GM19099 (cell line): ENCODE measurements around the gene ISG15.

ENCODE experiments used
- POLR2A ChIP-seq: IDR thresholded peaks from 3 replicates; pipeline ENCODE4 v1.6.1; 2011; ENCODE audit warnings: low read depth; ENCODE audit not compliant: insufficient read length; ENCODE audit errors: extremely low read depth

The ISG15 gene

DNA sequence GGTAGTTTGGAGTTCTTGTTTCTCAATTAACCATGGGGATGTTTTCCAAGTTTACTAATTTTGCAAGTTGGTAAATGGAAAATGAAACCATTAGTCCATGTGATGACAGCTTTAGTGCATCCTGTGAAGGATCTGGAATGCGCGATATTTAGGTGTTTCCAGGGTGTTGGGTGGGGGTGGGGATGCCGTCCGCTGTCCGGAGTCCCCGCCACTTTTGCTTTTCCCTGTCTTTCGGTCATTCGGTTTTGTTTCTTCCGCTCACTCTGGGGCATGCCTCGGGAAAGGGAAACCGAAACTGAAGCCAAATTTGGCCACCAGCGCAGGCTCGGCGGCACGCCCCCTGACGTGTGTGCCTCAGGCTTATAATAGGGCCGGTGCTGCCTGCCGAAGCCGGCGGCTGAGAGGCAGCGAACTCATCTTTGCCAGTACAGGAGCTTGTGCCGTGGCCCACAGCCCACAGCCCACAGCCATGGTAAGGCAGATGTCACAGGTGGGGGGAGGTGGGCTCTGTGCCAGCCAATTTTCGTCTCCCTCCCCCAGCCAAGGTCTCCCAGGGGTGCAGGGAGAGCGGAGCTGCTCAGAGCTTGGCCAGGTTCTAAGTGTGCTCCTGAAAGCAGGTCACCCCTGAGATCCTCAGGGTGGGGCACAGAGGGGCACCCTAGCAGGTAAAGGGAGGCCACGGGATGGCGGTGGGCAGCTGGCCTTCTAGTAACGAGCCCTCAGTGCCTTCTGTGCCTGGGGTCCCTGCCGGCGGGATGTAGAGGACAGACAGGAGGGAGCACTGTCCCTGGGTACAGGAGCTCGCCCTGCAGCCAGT, at the start of gene ISG15:
TSS of gene ISG15 (plus strand) at position 393 of the 817 bp plus-strand sequence. CDS start at position 470, 77 bp downstream.
- peak; percentile 98 for TF ChIP-seq POLR2A

DNA sequence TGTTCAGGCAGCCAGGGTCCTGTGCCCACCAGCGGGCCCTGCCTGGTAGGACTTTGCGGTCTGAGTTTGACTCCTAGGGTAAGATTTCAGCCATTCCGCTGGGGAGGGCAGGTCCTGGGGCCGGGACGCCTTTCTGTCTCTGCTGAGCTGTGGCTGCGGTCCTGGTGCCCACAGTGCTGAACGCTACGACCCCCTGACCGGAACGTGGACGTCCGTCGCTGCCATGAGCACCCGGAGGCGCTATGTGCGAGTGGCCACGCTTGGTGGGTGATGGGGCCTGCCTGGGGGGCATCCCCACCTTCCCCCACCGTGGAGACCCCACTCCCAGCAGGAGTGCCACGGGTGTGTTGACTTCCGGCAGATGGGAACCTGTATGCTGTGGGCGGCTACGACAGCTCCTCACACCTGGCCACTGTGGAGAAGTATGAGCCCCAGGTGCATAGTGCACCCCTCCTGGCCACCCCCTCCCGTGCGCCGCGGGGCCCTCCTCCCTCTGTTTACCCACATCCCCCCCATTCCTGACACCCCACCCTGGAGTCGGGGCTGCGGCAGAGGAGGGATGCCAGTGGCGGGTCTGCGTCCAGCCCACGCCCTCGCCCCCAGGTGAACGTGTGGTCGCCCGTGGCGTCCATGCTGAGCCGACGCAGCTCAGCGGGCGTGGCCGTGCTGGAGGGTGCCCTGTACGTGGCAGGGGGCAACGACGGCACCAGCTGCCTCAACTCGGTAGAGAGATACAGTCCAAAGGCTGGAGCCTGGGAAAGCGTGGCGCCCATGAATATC, 49.4 kb upstream of the ISG15 start:
- TF ChIP-seq POLR2A = no peak

DNA sequence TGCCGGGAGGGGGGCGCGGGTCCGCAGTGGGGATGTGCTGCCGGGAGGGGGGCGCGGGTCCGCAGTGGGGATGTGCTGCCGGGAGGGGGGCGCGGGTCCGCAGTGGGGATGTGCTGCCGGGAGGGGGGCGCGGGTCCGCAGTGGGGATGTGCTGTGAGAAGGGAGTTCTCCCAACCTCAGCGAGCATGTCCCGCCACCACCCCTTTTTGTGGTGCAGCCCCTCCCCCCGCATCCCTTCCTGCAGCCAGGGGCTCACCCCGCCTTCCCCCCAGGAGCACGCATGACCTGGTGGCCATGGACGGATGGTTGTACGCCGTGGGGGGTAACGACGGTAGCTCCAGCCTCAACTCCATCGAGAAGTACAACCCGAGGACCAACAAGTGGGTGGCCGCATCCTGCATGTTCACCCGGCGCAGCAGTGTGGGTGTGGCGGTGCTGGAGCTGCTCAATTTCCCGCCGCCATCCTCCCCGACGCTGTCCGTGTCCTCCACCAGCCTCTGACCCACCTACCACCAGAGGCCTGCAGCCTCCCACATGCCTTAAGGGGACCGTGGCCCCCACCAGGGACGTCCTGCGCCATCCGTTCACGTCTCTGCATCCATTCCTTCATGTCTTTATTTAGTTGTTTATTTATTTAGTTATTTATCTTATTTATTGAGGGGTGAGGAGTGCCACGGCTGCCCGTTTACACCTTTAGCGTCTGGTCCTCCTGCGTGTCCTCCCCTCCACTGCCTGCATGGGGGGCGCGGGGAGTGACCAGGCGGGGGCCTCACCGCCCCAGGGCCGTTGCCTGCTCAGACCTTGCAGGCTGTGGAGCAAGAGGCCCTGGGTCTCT, 48.4 kb upstream of the ISG15 start:
- no peak for TF ChIP-seq POLR2A

DNA sequence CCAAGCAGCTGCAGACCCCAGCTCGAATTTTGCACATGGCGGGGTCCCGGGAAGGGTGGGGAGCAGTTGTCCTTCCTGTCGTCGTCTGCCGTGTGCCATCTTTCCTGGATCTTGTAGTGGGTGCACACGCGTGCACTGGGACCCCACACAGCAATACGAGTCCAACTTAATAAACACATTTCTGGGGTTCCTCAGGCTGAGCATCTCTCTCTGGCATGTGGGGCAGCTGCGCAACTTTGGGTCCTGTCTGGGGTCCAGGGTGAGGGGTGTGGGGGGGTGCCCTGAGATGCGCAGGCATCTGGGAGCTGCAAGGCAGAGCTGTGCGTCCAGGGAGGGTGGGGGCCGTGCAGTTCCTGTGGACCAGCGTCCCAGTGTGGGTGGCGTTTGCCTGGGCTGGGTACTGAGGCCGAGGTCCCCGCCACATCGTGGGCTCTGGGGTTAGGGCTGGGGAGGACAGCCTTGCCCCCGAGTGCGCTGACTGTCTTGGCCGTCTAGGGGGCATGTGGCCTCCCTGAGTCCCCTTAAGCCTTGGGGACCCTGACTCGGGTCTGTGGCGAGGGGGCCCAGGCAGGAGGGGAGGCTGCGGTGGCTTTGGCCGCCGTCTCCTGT, 47.7 kb upstream of the ISG15 start:
- TF ChIP-seq POLR2A = no peak

DNA sequence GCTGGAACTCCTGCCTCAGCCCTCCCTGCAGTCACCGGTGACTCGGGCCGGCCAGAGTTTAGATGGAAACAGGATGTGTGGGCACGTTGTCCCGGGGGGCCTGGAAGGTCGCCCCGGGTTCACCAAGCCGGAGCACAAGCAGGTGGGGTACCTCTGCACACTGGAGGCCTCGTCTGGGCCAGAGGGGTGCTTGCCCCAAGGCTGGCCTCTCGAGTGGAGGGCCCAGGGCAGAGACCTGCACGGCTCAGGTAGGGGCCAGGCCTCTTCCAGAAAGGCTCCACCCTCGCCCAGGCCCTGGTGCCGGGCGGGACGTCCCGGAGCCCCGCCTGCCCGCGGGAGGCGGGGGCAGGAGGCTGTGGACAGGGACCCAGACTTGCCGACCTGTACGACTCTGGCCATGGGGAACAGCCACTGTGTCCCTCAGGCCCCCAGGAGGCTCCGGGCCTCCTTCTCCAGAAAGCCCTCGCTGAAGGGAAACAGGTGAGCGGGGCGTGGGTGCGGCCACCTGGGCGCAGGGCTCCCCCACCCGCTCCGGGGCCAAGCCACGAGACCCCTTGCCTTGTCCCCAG, 47.1 kb upstream of the ISG15 start, which contains the start of gene PLEKHN1:
TSS of gene PLEKHN1 (plus strand) at position 348 of the 569 bp plus-strand sequence. CDS start at position 398, 50 bp downstream.
- TF ChIP-seq POLR2A = no peak

DNA sequence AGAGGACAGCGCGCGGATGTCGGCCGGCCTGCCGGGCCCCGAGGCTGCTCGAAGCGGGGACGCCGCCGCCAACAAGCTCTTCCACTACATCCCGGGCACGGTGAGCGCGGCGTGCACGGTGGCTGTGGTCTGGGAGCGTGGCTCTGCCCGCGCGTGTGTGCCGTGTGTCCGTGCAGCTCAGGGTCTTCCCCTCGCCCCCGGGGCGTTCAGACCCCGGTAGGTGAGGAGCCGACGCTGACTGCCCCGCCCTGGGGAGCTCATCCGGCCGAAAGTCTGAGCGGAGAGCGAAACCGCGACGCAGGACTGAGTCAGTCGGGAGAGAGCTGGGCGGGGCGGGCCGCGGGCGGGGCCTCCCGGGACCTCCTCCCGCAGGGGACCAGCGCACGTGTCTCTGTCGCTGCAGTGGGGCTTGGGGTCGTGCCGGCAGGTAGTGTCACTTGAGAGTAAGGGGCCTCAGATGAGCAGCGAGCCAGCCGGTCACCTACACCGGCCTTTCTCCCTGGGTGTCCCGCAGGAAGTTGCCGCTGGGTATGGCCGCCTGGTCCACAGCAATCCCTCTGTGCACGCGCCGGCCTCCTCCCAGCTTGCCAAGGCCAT, 46.5 kb upstream of the ISG15 start:
- TF ChIP-seq POLR2A = peak; percentile 52

DNA sequence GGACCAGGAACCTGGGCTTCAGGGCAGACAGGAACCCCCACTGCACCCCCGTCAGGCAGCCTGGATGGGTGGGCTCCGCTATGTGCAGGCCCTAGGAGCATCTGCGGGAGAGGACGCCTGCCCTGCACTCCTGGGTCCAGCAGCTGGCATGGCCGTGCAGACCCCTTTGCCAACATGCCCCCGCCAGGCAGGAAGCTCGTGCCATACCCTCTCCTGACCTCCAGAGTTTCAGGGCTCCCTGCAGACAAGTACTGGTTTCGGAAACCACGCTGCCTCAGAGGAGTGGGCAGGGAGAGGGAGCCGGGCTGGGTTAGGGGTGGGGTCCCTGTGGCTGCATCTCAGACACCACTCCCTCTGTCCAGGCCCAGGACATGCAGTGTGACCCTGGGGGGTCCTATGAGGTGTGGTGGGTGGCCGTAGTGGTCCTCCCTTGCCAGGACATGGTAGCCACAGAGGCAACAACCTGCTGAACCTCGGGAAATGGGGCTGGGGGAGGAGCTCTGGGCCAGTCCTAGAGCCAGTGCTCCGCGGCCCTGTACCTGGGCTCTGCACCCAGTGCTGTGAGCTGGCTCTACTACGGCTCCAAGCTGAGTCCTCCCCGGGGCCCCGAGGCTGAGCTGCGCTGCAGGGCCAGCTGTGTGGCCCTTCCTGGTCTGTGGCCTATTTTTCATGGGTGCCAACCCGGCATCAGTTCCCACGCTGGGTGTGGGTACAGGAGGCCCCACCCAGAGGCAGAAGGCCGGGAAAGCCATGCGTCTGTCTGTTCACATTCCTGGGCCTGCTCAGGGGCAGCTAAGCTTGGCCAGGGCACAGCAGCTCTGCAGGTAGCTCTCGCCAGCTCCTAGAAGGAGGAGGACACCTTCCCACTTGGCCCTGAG, 45.6 kb upstream of the ISG15 start:
- no peak for TF ChIP-seq POLR2A

DNA sequence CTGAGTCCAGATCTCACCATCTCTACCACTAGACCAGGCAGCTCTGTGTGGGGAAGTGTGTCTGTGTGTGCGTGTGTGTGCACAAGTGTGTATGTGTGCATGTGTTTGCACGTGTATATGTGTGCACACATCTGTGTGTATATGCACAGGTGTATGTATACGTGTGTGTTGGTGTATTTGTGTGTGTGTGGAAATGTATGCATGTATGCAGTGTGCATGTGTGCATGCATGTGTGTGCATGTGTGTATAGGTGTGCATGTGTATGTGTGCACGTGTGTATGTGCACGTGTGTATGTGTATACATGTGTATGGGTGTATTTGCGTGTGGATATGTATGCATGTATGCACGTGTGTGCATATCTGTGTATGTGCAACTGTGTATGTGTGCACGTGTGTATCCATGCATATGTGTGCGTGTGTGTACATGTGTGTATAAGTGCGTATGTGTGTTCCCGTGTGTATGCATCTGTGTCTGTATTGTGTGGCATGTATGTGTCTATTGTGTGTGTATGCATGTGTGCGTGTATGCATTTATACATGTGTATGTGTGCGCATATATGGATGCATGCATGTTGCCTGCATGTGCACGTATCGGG, 43.9 kb upstream of the ISG15 start:
- no peak for TF ChIP-seq POLR2A

DNA sequence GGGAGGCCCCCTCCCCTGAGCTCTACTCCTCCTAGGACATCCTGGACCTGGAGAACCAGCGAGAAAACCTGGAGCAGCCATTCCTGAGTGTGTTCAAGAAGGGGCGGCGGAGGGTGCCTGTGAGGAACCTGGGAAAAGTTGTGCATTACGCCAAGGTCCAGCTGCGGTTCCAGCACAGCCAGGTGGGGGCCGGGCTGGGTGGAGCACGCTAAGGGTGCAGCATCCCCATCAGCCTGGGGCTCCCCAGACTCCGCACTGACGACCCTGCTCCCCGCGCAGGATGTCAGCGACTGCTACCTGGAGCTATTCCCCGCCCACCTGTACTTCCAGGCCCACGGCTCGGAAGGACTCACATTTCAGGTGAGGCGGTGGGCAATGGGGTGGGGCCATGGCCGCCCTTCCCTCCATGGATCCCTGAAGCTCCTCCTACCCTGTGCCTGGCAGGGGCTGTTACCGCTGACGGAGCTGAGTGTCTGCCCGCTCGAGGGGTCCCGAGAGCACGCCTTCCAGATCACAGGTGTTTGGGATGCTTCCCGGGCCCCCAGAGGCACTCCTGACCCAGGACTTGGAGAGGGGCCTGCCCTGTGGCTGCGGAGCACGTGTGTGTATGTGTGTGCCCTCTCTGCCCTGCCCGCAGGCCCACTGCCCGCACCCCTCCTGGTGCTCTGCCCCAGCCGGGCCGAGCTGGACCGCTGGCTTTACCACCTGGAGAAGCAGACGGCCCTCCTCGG, 42.9 kb upstream of the ISG15 start:
- no peak for TF ChIP-seq POLR2A

DNA sequence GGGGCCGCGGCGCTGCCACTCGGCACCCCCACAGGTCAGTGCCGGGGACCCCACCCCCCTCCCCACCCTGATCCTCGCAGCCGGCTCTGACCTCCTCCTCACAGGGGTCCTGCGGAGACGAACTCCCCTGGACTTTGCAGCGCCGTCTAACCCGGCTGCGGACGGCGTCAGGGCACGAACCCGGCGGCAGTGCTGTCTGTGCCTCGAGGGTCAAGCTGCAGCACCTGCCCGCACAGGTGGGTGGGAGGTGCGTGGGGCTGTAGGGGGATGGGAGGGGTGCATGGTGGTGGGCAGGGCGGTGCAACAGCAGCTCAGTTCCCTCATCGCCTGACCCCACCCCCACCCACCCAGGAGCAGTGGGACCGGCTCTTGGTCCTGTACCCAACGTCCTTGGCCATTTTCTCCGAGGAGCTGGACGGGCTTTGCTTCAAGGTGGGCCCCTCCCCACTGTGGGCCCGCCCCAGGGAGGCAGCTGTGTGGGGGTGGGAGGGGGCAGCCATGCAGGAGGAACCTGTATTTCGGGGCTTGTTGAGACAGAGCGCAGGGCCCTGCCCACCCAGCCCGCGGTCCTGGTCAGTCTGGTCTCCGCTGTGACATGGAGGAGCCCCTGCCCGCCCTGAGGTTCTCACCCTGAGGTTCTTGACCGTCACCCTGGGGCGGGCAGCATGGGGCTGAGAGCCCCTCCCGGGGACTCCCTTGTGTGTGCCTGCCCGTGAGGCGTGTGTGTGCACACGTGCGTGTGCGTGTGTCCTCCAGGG, 42.1 kb upstream of the ISG15 start:
- TF ChIP-seq POLR2A = no peak
